Liver (tissue), 9 donors: ENCODE data around the gene TIAM2. TPM values are rescaled to one million over a fixed set of nuclear protein-coding genes. Genes with fewer than 3 reads are reported as not detected.

Source experiments
- DNase-seq: peaks from one replicate; pipeline ENCODE4 v3.0.0-alpha.2; 2017; ENCODE audit warnings: low spot score
- H3K27ac ChIP-seq, 2 donors: one replicate each; pipeline ENCODE4 v1.7.0; 2013; ENCODE audit warnings: inconsistent platforms in 2 of 2, low read length in 2 of 2, control low read depth in 1 of 2, low read depth in 1 of 2, mild to moderate bottlenecking in 1 of 2
- H3K27me3 ChIP-seq, 4 donors: one replicate each; pipeline versions ENCODE4 v1.6.1 to v1.7.0; 2013; ENCODE audit warnings: low read length in 3 of 4, inconsistent platforms in 1 of 4, mild to moderate bottlenecking in 1 of 4, moderate library complexity in 1 of 4; ENCODE audit not compliant: control insufficient read depth in 4 of 4, insufficient read depth in 4 of 4
- H3K36me3 ChIP-seq, 4 donors: one replicate each; pipeline versions ENCODE4 v1.6.1 to v1.7.0; 2013; ENCODE audit warnings: low read length in 3 of 4, mild to moderate bottlenecking in 3 of 4, low read depth in 1 of 4, moderate library complexity in 1 of 4; ENCODE audit not compliant: control insufficient read depth in 4 of 4, insufficient read depth in 3 of 4
- H3K4me1 ChIP-seq, 4 donors: one replicate each; pipeline versions ENCODE4 v1.6.1 to v1.7.0; 2013; ENCODE audit warnings: low read length in 3 of 4, mild to moderate bottlenecking in 3 of 4, moderate library complexity in 1 of 4; ENCODE audit not compliant: control insufficient read depth in 4 of 4, insufficient read depth in 4 of 4
- H3K4me3 ChIP-seq, 3 donors: one replicate each; pipeline versions ENCODE4 v1.6.1 to v1.7.0; 2013; ENCODE audit warnings: low read length in 3 of 3, control low read depth in 1 of 3, low read depth in 1 of 3, mild to moderate bottlenecking in 1 of 3
- H3K9ac ChIP-seq, 2 donors: one replicate each; pipeline ENCODE4 v1.7.0; 2013; ENCODE audit warnings: low read length in 2 of 2, mild to moderate bottlenecking in 2 of 2, moderate library complexity in 2 of 2, control low read depth in 1 of 2, low read depth in 1 of 2
- H3K9me3 ChIP-seq, 4 donors: one replicate each; pipeline versions ENCODE4 v1.6.1 to v1.7.0; 2013; ENCODE audit warnings: low read length in 3 of 4; ENCODE audit not compliant: control insufficient read depth in 4 of 4
- ATF3 ChIP-seq: IDR thresholded peaks from 2 replicates; pipeline ENCODE4 v1.6.1; 2016; ENCODE audit warnings: antibody characterized with exemption
- CTCF ChIP-seq: fragments of 150-350 bp; IDR thresholded peaks from 2 replicates; pipeline ENCODE4 v1.5.1; 2017; ENCODE audit warnings: improper control_type of control experiment, low read depth, low read length; ENCODE audit not compliant: missing input control
- EGR1 ChIP-seq, 2 donors: IDR thresholded peaks; 2 replicates each; pipeline ENCODE4 v1.6.1; 2016 to 2018; ENCODE audit warnings: antibody characterized with exemption in 2 of 2, low read depth in 2 of 2
- FOXA1 ChIP-seq: IDR thresholded peaks from 2 replicates; pipeline ENCODE4 v1.6.1; 2016; ENCODE audit warnings: antibody characterized with exemption
- FOXA2 ChIP-seq: IDR thresholded peaks from 2 replicates; pipeline ENCODE4 v1.6.1; 2016; ENCODE audit warnings: antibody characterized with exemption
- GABPA ChIP-seq, 2 donors: IDR thresholded peaks in 1 of 2; conservative IDR thresholded peaks in 1 of 2; 2 replicates each; pipeline ENCODE4 v1.6.1; 2016; ENCODE audit warnings: antibody characterized with exemption in 2 of 2, mild to moderate bottlenecking in 1 of 2, moderate library complexity in 1 of 2
- HNF4A ChIP-seq, 2 donors: conservative IDR thresholded peaks; 2 replicates each; pipeline ENCODE4 v1.6.1; 2016; ENCODE audit warnings: antibody characterized with exemption in 2 of 2, mild to moderate bottlenecking in 2 of 2
- HNF4G ChIP-seq: IDR thresholded peaks from 2 replicates; pipeline ENCODE4 v1.6.1; 2016; ENCODE audit warnings: antibody characterized with exemption
- JUND ChIP-seq, 2 donors: IDR thresholded peaks; 2 replicates each; pipeline ENCODE4 v1.6.1; 2016; ENCODE audit warnings: antibody characterized with exemption in 2 of 2
- MAX ChIP-seq: IDR thresholded peaks from 2 replicates; pipeline ENCODE4 v1.6.1; 2016; ENCODE audit warnings: antibody characterized with exemption
- NR2F2 ChIP-seq: IDR thresholded peaks from 2 replicates; pipeline ENCODE4 v1.6.1; 2016; ENCODE audit warnings: antibody characterized with exemption
- RAD21 ChIP-seq, 2 donors: IDR thresholded peaks; 2 replicates each; pipeline ENCODE4 v1.6.1; 2016; ENCODE audit warnings: antibody characterized with exemption in 2 of 2, mild to moderate bottlenecking in 2 of 2
- REST ChIP-seq: IDR thresholded peaks from 2 replicates; pipeline ENCODE4 v1.6.1; 2016; ENCODE audit warnings: antibody characterized with exemption, mild to moderate bottlenecking
- RXRA ChIP-seq, 2 donors: IDR thresholded peaks; 2 replicates each; pipeline ENCODE4 v1.6.1; 2017 to 2018; ENCODE audit warnings: antibody characterized with exemption in 2 of 2, mild to moderate bottlenecking in 1 of 2
- SP1 ChIP-seq: IDR thresholded peaks from 2 replicates; pipeline ENCODE4 v1.6.1; 2018; ENCODE audit warnings: antibody characterized with exemption, mild to moderate bottlenecking
- TAF1 ChIP-seq: conservative IDR thresholded peaks from 2 replicates; pipeline ENCODE4 v1.6.1; 2016; ENCODE audit warnings: antibody characterized with exemption, mild to moderate bottlenecking
- YY1 ChIP-seq: IDR thresholded peaks from 2 replicates; pipeline ENCODE4 v1.6.1; 2016; ENCODE audit warnings: antibody characterized with exemption, mild to moderate bottlenecking
- ZBTB33 ChIP-seq: IDR thresholded peaks from 2 replicates; pipeline ENCODE4 v1.6.1; 2016; ENCODE audit warnings: antibody characterized with exemption
- WGBS: extraction: QIAGEN DNeasy Blood & Tissue Kit; methylation state at CpG from one replicate; pipeline ENCODE4 v1.1.7; 2013; 5-methylcytosine and 5-hydroxymethylcytosine counted together
- polyA plus RNA-seq, 2 donors: library from polyadenylated mRNA; stranded (reverse) in 1 of 2; unstranded in 1 of 2; fragments of 200-250 nt in 1 of 2; fragments of >200 nt in 1 of 2; fragmentation: Nextera tagmentation in 1 of 2; extraction: Ambion mirVana in 1 of 2; gene quantifications; one replicate each; pipeline versions ENCODE4 v1.2.1 to v1.2.3, GENCODE V29; 2013 to 2015
- total RNA-seq, 2 donors: library from RNA; depleted of rRNA; stranded (reverse); fragments of >200 nt; gene quantifications; one replicate each; pipeline ENCODE4 v1.2.3, GENCODE V29; 2014
- donor health status: healthy.
- donor health status: healthy.
- donor health status: healthy.
- donor health status: healthy.
- donor health status: healthy.

Gene TIAM2
- total and polyA plus RNA-seq, 4 donors = 0.62 to 3.7 (median 2.4) TPM

GRCh38 chr6:155234687-155235086 is 239.6 kb downstream of the TIAM2 start:
- no peaks in the 10 kb centered on the region for H3K27me3 ChIP-seq
- no peak for DNase-seq
- H3K9ac ChIP-seq = no peak overlapping the region
- H3K9me3 ChIP-seq = no peaks in the 10 kb centered on the region
- no peak overlapping the region for H3K4me3 ChIP-seq
- no peaks in the 10 kb centered on the region for H3K36me3 ChIP-seq
- 86% methylated on average over 4 of the region's 4 CpGs for WGBS
- no peaks in the 10 kb centered on the region for H3K4me1 ChIP-seq
- no peak overlapping the region for H3K27ac ChIP-seq
- TF ChIP-seq RAD21 (IDR thresholded peaks at IDR 0.05) (no peak), MAX (no peak), ZBTB33 (no peak), JUND (IDR thresholded peaks at IDR 0.05) (no peak), FOXA2 (no peak), CTCF (no peak), RXRA (IDR thresholded peaks at IDR 0.05) (no peak), GABPA (IDR thresholded peaks at IDR 0.05 in 1 of 2, conservative IDR thresholded peaks at IDR 0.05 in 1 of 2) (no peak), HNF4G (no peak), EGR1 (IDR thresholded peaks at IDR 0.05; ENCODE audit: low read depth in 2 of 2) (no peak), HNF4A (conservative IDR thresholded peaks at IDR 0.05) (no peak), REST (no peak), YY1 (no peak), SP1 (no peak), TAF1 (no peak), ATF3 (no peak)

GRCh38 chr6:155235087-155235486 is 240.0 kb downstream of the TIAM2 start:
- H3K27ac ChIP-seq = no peak overlapping the region
- H3K9me3 ChIP-seq = no peaks in the 10 kb centered on the region
- H3K27me3 ChIP-seq = no peaks in the 10 kb centered on the region
- no peak overlapping the region for H3K4me3 ChIP-seq
- no peak overlapping the region for H3K9ac ChIP-seq
- 75% methylated on average over 5 of the region's 5 CpGs for WGBS
- H3K4me1 ChIP-seq = no peaks in the 10 kb centered on the region
- no peak for DNase-seq
- H3K36me3 ChIP-seq = no peaks in the 10 kb centered on the region
- TF ChIP-seq EGR1 (IDR thresholded peaks at IDR 0.05; ENCODE audit: low read depth in 2 of 2) (no peak), CTCF (no peak), RAD21 (IDR thresholded peaks at IDR 0.05) (no peak), HNF4G (no peak), JUND (IDR thresholded peaks at IDR 0.05) (no peak), FOXA1 (no peak), YY1 (no peak), REST (no peak), NR2F2 (no peak)
